Gastrocnemius medialis (tissue), 4 donors: Measurements from ENCODE around the gene SH2D6.

Experiments used
- CTCF ChIP-seq, 5 experiments: fragments of 450-650 bp in 3 of 5; fragments of 200-600 bp in 2 of 5; sonication (generic) in 2 of 5; IDR thresholded peaks in 4 of 5; conservative IDR thresholded peaks in 1 of 5; 1 replicate in 4 of 5; 2 replicates in 1 of 5; pipeline ENCODE4 v1.5.1; 2016 to 2019; ENCODE audit warnings: antibody characterized with exemption in 5 of 5, mild to moderate bottlenecking in 3 of 5, moderate library complexity in 3 of 5
- POLR2A ChIP-seq, 2 donors: fragments of 450-650 bp; IDR thresholded peaks; one replicate each; pipeline ENCODE4 v1.6.1; 2017; ENCODE audit warnings: antibody characterized with exemption in 2 of 2, mild to moderate bottlenecking in 2 of 2, moderate library complexity in 2 of 2

- TF ChIP-seq CTCF (IDR thresholded peaks at IDR 0.05 in 4 of 5, conservative IDR thresholded peaks at IDR 0.05 in 1 of 5) (no peak), POLR2A (IDR thresholded peaks at IDR 0.05) (no peak)
These were observed 63.6 kb downstream of the SH2D6 start for GRCh38 chr2:85481818-85482777.
